ENCODE results near the gene GABRD.

The GABRD gene

GRCh38 chr1:1996207-1996651 is 22.9 kb upstream of the GABRD start:
- no peaks in the 10 kb centered on the region; the same call in 1 of the 2 replicates for H3K27me3 ChIP-seq (replicated peaks; ENCODE audit: control insufficient read depth, insufficient read depth, low read length)
- H3K4me3 ChIP-seq (replicated peaks; ENCODE audit: low read depth, low read length) = no peak overlapping the region
- H3K36me3 ChIP-seq (ENCODE audit: control insufficient read depth, insufficient read depth, low read length) = no peaks in the 10 kb centered on the region
- DNase-seq (ENCODE audit: extremely low read depth, insufficient read length) = no peak
- TF ChIP-seq CTCF (IDR thresholded peaks at IDR 0.05; ENCODE audit: insufficient read depth, low read length, poor library complexity, severe bottlenecking) = no peak

GRCh38 chr1:1997576-1997975 is 21.6 kb upstream of the GABRD start:
- H3K36me3 ChIP-seq (ENCODE audit: control insufficient read depth, insufficient read depth, low read length) = no peaks in the 10 kb centered on the region
- no peak for DNase-seq (ENCODE audit: extremely low read depth, insufficient read length)
- no peaks in the 10 kb centered on the region; the same call in 1 of the 2 replicates for H3K27me3 ChIP-seq (replicated peaks; ENCODE audit: control insufficient read depth, insufficient read depth, low read length)
- no peak for TF ChIP-seq CTCF (IDR thresholded peaks at IDR 0.05; ENCODE audit: insufficient read depth, low read length, poor library complexity, severe bottlenecking)
- no peak overlapping the region for H3K4me3 ChIP-seq (replicated peaks; ENCODE audit: low read depth, low read length)

- Histone ChIP-seq H3K27me3 (replicated peaks; ENCODE audit: control insufficient read depth, insufficient read depth, low read length) (no peaks in the 10 kb centered on the region), H3K4me3 (replicated peaks; ENCODE audit: low read depth, low read length) (no peak overlapping the region), H3K36me3 (ENCODE audit: control insufficient read depth, insufficient read depth, low read length) (no peaks in the 10 kb centered on the region)
- TF ChIP-seq CTCF (IDR thresholded peaks at IDR 0.05; ENCODE audit: insufficient read depth, low read length, poor library complexity, severe bottlenecking) = no peak
- no peak for DNase-seq (ENCODE audit: extremely low read depth, insufficient read length)
Observed at GRCh38 chr1:2000432-2000831, 18.7 kb upstream of the GABRD start.

- no peak for TF ChIP-seq CTCF (IDR thresholded peaks at IDR 0.05; ENCODE audit: insufficient read depth, low read length, poor library complexity, severe bottlenecking)
- Histone ChIP-seq H3K36me3 (ENCODE audit: control insufficient read depth, insufficient read depth, low read length) (no peaks in the 10 kb centered on the region), H3K4me3 (replicated peaks; ENCODE audit: low read depth, low read length) (no peak overlapping the region), H3K27me3 (replicated peaks; ENCODE audit: control insufficient read depth, insufficient read depth, low read length) (no peaks in the 10 kb centered on the region)
- no peak for DNase-seq (ENCODE audit: extremely low read depth, insufficient read length)
Observed at GRCh38 chr1:2000850-2001249, 18.3 kb upstream of the GABRD start.

- Histone ChIP-seq H3K4me3 (replicated peaks; ENCODE audit: low read depth, low read length) (no peak overlapping the region), H3K27me3 (replicated peaks; ENCODE audit: control insufficient read depth, insufficient read depth, low read length) (no peaks in the 10 kb centered on the region), H3K36me3 (ENCODE audit: control insufficient read depth, insufficient read depth, low read length) (no peaks in the 10 kb centered on the region)
- DNase-seq (ENCODE audit: extremely low read depth, insufficient read length) = no peak
- TF ChIP-seq CTCF (IDR thresholded peaks at IDR 0.05; ENCODE audit: insufficient read depth, low read length, poor library complexity, severe bottlenecking) = no peak
Observed at GRCh38 chr1:2001773-2002411, 17.3 kb upstream of the GABRD start.

All from GM06990 (cell line).